BJ (cell line): Measurements from ENCODE around the gene SYNE2. TPM values are rescaled to one million over a fixed set of nuclear protein-coding genes. Genes with fewer than 3 reads are reported as not detected.

ENCODE experiments used
- CTCF ChIA-PET: fragments of 350-600 bp; formaldehyde crosslinking; extraction: SDS; loops from one replicate; lab custom pipeline; 2021; ENCODE audit warnings: antibody characterized with exemption, inconsistent platforms; lab: Yijun Ruan, JAX
- POLR2A ChIA-PET: fragments of 300-600 bp; sonication (Branson Sonifier 250); formaldehyde crosslinking; extraction: SDS; loops from one replicate; lab custom pipeline; 2021; ENCODE audit warnings: antibody characterized with exemption; lab: Charles Lee
- DNase-seq: peaks from one replicate; pipeline ENCODE4 v3.0.0-alpha.2; 2011; ENCODE audit warnings: low read depth
- H3K27me3 ChIP-seq: 2 replicates; pipeline ENCODE4 v1.6.0; 2011; ENCODE audit warnings: low read length; ENCODE audit not compliant: control insufficient read depth, insufficient read depth
- H3K36me3 ChIP-seq: 2 replicates; pipeline ENCODE4 v1.5.1; 2011; ENCODE audit warnings: low read length; ENCODE audit not compliant: control insufficient read depth, insufficient read depth
- H3K4me3 ChIP-seq: 2 replicates; pipeline ENCODE4 v1.5.1; 2011; ENCODE audit warnings: low read depth, mild to moderate bottlenecking, control low read depth, low read length
- CTCF ChIP-seq: IDR thresholded peaks from 2 replicates; pipeline ENCODE4 v1.5.1; 2011; ENCODE audit warnings: low read depth, mild to moderate bottlenecking, control low read depth, inconsistent platforms, low read length, moderate library complexity; ENCODE audit not compliant: insufficient read depth
- polyA plus RNA-seq: library from polyadenylated mRNA; depleted of rRNA; stranded (reverse); fragments of >200 nt; gene quantifications from 2 replicates; pipeline ENCODE4 v1.2.3, GENCODE V29; 2011

SYNE2 gene
- polyA plus RNA-seq, 1 experiment: 5.2 TPM

- ChIA-PET CTCF (interaction anchor here (0.8 to 1.6 kb wide), 4 partner anchors 8 to 62 kb away, joined by 3 read pairs; no protein-coding TSS in a partner anchor), POLR2A (no interaction called here)
- no peak for DNase-seq
- no peak for TF ChIP-seq CTCF
- H3K4me3 ChIP-seq: no peak overlapping the region
- no peaks in the 10 kb centered on the region for H3K27me3 ChIP-seq
- H3K36me3 ChIP-seq: 0 out of 2 replicates have a peak, but pooled peaks cover 1% of the 10 kb centered on the region
Measured at GRCh38 chr14:64123241-64123822, 270.5 kb downstream of the SYNE2 start.

GRCh38 chr14:64125270-64125669, 272.5 kb downstream of the SYNE2 start:
- CTCF ChIA-PET: no interaction called here
- POLR2A ChIA-PET: no interaction called here
- Histone ChIP-seq H3K4me3 (no peak overlapping the region), H3K27me3 (no peaks in the 10 kb centered on the region), H3K36me3 (0 out of 2 replicates have a peak, but pooled peaks cover 1% of the 10 kb centered on the region)
- no peak for TF ChIP-seq CTCF
- no peak for DNase-seq

- Histone ChIP-seq H3K4me3 (no peak overlapping the region), H3K27me3 (no peaks in the 10 kb centered on the region), H3K36me3 (0 out of 2 replicates have a peak, but pooled peaks cover 1% of the 10 kb centered on the region)
- DNase-seq: no peak
- TF ChIP-seq CTCF: no peak
- ChIA-PET POLR2A (no interaction called here), CTCF (no interaction called here)
Measured at GRCh38 chr14:64126548-64126947, 273.7 kb downstream of the SYNE2 start.

GRCh38 chr14:64137657-64138290, 285.0 kb downstream of the SYNE2 start:
- no peak for TF ChIP-seq CTCF
- Histone ChIP-seq H3K36me3 (no peaks in the 10 kb centered on the region), H3K27me3 (no peaks in the 10 kb centered on the region), H3K4me3 (no peak overlapping the region)
- ChIA-PET POLR2A (no interaction called here), CTCF (interaction anchor here (0.8 to 1.4 kb wide), 3 partner anchors 10 to 165 kb away, joined by 3 to 4 read pairs (median 3); partner anchors contain the start of gene ESR2)
- DNase-seq: no peak

GRCh38 chr14:64147126-64147790, 294.5 kb downstream of the SYNE2 start:
- ChIA-PET CTCF (interaction anchor here (1.4 kb wide), 1 partner anchor 21 kb away, joined by 3 read pairs; no protein-coding TSS in a partner anchor), POLR2A (no interaction called here)
- H3K27me3 ChIP-seq: no peaks in the 10 kb centered on the region
- no peak for DNase-seq
- no peak overlapping the region for H3K4me3 ChIP-seq
- no peaks in the 10 kb centered on the region; the same call in 1 of the 2 replicates for H3K36me3 ChIP-seq
- TF ChIP-seq CTCF: no peak
